ENCODE measurements around the gene MIER1.
"Not testable (repeated sequence)": the region's sequence is repeated elsewhere in the genome, so short reads cannot be mapped to it uniquely, and the experiment has no call there.

The MIER1 gene

DNA sequence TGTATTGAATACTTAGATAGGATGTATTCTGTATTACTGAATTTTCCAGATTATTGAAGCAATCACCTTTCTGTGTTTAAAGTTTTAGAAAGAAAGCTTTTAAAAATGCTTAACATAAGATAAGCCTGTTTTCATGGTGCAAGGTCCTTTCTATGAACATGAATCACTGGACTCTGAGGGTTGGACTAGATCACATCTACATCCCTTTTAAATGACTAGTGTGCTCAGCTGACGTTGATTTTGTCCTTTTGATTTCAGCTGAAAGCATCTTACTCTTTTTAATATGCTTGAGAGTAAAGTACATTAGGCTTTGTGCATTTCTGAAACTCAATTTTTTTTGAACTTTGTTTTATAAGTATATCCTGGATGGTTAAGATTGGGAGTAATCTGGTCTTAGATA lies 16.2 kb downstream of the MIER1 start:
- no peak for DNase-seq

DNA sequence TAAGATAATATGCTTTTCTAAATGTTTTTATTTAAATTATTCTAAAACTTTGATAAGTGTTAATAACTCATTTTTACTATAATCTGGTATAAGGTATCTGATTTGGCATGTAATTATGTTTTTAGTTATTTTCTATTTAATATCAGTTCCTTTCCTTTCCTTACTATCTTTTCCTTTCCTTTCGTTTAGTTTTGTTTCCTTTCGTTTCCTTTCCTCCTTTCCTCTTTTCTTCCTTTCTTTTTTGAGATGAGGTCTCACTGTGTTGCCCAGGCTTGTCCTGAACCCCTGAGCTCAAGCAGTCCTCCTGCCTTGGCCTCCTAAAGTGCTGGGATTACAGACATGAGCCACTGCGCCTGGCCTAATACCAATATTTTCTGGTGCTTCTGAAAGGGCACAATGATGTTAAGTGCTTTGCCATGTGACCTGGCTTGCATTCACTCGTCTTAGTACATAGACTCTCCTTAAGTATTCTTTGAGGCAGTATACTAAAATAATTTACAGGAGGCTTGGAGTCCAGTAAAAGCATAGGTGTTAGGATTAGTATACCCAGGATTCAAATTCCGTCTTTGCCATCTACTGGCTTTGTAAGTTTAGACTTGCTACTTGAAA lies 18.7 kb downstream of the MIER1 start:
- DNase-seq = no peak

GRCh38 chr1:66944330-66945274 lies 19.8 kb downstream of the MIER1 start:
- DNase-seq = no peak

GRCh38 chr1:66945316-66945715 lies 20.5 kb downstream of the MIER1 start:
- no peak for DNase-seq

DNA sequence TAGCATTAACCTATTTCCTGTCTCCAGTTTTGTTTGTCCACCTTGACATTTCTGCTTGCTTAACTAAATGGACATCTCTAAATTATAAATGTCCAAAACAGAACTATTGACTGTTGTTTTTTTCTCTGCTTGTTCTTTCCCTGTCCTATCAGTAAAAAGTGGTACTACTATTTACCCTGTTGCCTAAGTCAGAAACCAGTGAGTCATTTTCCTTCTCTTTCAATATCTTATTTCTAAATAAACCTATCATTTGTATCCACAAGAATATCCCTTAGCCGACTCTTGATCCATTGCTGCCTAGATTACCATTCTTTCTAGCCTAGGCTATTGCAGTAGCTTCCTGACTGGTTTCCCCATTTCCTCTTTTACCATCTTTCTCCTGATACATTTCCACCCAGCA lies 22.5 kb downstream of the MIER1 start:
- no peak for DNase-seq

DNA sequence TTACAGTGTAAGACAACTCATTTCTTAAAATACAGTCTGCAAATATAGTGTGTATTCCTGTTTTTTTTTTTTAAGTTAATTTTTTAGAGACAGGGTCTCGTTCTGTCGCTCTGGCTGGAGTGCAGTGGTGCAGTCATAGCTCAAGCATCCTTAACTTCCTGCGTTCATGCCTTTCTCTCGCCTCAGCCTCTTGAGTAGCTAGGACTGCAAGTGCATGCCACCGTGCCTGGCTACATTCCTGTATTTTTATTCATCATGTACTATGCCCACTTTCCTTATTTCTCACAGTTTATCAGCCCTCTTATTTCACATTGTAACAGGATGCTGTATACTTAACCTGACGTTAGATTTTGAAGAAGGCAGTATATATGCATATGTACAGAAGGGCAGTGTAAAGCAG lies 26.7 kb downstream of the MIER1 start:
- no peak for DNase-seq

DNA sequence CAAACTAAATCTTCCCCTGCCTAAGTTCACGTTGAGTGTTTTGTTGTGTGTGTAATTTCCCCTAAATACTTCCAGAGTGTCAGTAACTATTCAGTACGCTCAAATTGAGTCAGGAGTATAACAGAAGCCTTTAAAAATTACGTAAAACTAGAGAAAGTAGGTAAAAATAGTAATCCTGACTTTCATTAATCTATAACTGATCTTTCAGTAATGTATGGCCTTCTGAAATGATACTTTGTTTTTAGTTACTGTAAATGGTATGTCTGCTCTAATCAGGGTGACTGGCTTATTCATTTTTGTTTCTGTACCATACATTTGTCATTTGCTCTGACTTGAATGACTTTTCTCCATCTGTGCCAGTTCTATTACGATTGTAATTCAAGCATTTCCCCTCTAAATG lies 29.4 kb downstream of the MIER1 start:
- DNase-seq = no peak

- no peak for DNase-seq
These were observed 33.1 kb downstream of the MIER1 start for GRCh38 chr1:66957938-66958337.

DNA sequence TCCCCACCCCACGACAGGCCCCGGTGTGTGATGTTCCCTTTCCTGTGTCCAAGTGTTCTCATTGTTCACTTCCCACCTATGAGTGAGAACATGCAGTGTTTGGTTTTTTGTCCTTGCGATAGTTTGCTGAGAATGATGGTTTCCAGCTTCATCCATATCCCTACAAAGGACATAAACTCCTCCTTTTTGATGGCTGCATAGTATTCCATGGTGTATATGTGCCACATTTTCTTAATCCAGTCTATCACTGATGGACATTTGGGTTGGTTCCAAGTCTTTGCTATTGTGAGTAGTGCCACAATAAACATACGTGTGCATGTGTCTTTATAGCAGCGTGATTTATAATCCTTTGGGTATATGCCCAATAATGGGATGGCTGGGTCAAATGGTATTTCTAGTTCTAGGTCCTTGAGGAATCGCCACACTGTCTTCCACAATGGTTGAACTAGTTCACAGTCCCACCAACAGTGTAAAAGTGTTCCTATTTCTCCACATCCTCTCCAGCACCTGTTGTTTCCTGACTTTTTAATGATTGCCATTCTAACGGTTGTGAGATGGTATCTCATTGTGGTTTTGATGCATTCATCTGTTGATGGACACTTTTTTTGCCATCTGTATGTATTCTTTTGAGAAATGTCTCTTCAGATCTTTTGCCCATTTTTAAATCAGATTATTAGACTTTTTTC lies 41.5 kb downstream of the MIER1 start:
- not testable (repeated sequence) for DNase-seq

DNA sequence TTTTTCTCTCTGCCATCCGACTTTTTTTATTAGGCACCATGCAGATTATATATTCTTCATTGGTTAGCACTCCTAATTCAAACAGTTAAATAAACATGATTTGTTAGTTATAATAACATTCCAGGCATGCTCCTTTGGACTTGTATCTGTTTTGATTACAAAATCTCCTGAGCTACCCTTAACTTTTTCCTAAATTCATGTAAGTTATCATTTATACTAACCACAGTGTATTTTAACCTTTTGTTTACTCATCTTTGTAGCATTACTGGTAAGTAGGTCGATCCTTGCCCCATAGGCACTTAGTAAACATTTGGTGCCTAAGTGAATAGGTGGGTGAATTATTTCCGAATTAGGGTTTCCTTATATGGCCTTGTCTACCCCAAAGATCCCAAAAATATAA lies 43.8 kb downstream of the MIER1 start:
- DNase-seq = no peak

- DNase-seq = no peak
These were observed 53.4 kb downstream of the MIER1 start for GRCh38 chr1:66978201-66978600.

DNA sequence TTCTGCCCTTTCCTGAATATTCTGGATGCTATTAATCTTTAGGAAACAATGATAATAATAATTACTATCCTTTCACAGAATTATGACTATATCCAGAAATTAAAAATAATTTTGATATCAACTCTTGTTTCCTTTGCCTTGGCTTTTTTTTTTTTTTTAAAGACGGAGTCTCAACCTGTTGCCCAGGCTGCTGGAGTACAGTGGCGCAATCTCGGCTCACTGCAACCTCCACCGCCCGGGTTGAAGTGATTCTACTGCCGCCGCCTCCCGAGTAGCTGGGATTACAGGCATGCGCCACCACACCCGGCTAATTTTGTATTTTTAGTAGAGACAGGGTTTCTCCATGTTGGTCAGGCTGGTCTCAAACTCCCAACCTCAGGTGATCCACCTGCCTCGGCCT lies 54.8 kb downstream of the MIER1 start:
- not testable (repeated sequence) for DNase-seq

DNA sequence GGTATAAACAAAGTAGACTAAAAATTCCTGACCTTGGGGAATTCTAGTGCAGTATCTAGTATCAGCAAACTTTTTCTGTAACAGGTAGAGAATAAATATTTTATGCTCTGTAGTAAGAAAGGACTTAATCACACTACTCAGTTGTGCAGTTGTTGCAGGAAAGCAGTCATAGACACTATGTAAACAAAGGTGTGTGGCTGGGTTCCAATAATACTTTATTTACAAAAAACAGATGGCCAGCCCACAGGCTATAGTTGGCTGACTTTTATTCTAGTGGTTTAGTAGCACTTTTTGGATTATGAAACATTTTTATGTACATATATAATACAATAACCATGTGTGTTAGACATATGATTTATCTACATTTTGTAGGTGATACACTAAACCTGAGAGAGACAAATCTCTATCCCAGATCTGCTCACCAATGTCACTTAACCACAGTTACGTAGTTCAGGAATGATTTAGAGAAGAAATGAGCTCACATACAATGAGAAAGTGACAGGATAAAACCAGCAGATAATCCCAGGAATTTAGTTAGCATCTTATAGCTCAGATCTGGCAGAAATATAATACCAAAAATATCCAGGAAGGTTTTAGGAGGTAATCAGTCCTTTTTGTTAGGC lies 56.1 kb downstream of the MIER1 start:
- no peak for DNase-seq

GRCh38 chr1:66981679-66982078 lies 56.9 kb downstream of the MIER1 start:
- no peak for DNase-seq

- DNase-seq = no peak
These were observed 57.9 kb downstream of the MIER1 start for GRCh38 chr1:66982561-66983260.

DNA sequence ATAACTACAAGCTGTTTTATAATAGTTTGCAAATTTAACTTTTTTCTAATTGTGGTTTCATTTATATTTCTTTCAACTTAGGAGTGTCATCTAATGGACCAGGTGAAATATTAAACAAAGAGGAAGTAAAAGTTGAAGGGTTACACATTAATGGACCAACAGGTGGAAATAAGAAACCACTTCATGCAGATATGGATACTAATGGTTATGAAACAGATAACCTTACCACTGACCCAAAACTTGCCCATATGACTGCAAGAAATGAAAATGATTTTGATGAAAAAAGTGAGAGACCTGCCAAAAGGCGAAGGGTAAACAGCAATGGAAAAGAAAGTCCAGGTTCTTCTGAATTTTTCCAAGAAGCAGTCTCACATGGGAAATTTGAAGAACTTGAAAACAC lies 59.7 kb downstream of the MIER1 start:
- no peak for DNase-seq

- DNase-seq = no peak
These were observed 61.0 kb downstream of the MIER1 start for GRCh38 chr1:66985835-66986234.

DNA sequence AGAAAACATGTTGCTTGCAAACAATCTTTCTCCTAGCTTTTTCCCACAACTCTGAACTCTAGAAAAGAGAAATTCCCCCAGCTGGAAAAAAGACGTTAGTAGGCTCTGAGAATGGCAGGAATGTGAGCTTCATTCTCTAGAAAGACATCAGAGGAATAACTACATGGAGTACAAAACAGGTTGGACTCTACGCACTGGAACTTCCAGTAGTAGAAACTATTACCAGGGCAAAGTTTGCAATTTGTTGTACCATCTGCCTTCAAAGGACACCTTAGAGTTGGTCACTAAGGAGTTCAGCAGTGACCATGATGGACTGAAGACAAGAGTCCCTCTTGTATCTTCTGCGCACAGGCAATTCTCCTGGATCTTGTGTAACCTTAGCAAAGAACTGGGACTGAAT lies 68.3 kb downstream of the MIER1 start:
- DNase-seq = no peak

- peak; percentile 27 for DNase-seq
These were observed 71.4 kb downstream of the MIER1 start for GRCh38 chr1:66996018-66996682.

- DNase-seq = no peak
These were observed 74.2 kb downstream of the MIER1 start for GRCh38 chr1:66998972-66999371.

GRCh38 chr1:66999640-67000400 lies 75.0 kb downstream of the MIER1 start:
- no peak for DNase-seq

All from NCI-H510A (cell line).